IMR-90 (cell line): ENCODE results near the gene HOXA13.

Experiments
- MXI1 ChIP-seq: IDR thresholded peaks from 2 replicates; pipeline ENCODE4 v1.6.1; 2012; ENCODE audit warnings: low read depth, mild to moderate bottlenecking, low read length, moderate library complexity, borderline replicate concordance
- RAD21 ChIP-seq: IDR thresholded peaks from 2 replicates; pipeline ENCODE4 v1.6.1; 2012; ENCODE audit warnings: low read length, improper control_type of control experiment
- TF ChIP-seq, protein P1 (sequence below): conservative IDR thresholded peaks from 2 replicates; pipeline ENCODE4 v1.5.1; 2012; ENCODE audit warnings: mild to moderate bottlenecking, low read depth, low read length, improper control_type of control experiment

- TF ChIP-seq RAD21, result no peak
- TF ChIP-seq, protein P1, sequence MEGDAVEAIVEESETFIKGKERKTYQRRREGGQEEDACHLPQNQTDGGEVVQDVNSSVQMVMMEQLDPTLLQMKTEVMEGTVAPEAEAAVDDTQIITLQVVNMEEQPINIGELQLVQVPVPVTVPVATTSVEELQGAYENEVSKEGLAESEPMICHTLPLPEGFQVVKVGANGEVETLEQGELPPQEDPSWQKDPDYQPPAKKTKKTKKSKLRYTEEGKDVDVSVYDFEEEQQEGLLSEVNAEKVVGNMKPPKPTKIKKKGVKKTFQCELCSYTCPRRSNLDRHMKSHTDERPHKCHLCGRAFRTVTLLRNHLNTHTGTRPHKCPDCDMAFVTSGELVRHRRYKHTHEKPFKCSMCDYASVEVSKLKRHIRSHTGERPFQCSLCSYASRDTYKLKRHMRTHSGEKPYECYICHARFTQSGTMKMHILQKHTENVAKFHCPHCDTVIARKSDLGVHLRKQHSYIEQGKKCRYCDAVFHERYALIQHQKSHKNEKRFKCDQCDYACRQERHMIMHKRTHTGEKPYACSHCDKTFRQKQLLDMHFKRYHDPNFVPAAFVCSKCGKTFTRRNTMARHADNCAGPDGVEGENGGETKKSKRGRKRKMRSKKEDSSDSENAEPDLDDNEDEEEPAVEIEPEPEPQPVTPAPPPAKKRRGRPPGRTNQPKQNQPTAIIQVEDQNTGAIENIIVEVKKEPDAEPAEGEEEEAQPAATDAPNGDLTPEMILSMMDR, result no peak
- no peak for TF ChIP-seq MXI1
These were observed 34.5 kb downstream of the HOXA13 start, which contains the start of gene HOXA9 for GRCh38 chr7:27165089-27165995.
